H1 (cell line): ENCODE results near the gene VPS13C. TPM values are rescaled to one million over a fixed set of nuclear protein-coding genes. Genes with fewer than 3 reads are reported as not detected.

Experiments used
- CTCF ChIA-PET: fragments of 300-600 bp; sonication (Branson Sonifier 250); formaldehyde crosslinking; loops from one replicate; lab custom pipeline; 2021; ENCODE audit not compliant: partially characterized antibody; lab: Charles Lee
- POLR2A ChIA-PET: fragments of 300-600 bp; sonication (Branson Sonifier 250); formaldehyde crosslinking; loops from one replicate; lab custom pipeline; 2021; ENCODE audit warnings: inconsistent platforms; ENCODE audit not compliant: partially characterized antibody; lab: Charles Lee
- DNase-seq, 2 experiments: peaks; one replicate each; pipeline versions ENCODE4 v3.0.0 to v3.0.0-alpha.2; 2010 to 2022; ENCODE audit warnings: low spot score in 2 of 2, low read depth in 1 of 2, mixed read lengths in 1 of 2
- FAIRE-seq: peaks from 2 replicates; lab custom pipeline; 2011; peaks lifted over from hg19 to GRCh38; lab: Jason Lieb, UNC
- H2AFZ ChIP-seq: 2 replicates; pipeline ENCODE4 v1.8.1; 2012; ENCODE audit warnings: low read length, inconsistent platforms
- H2AK5ac ChIP-seq: 2 replicates; pipeline ENCODE4 v1.6.1; 2013; ENCODE audit warnings: low read depth, low read length
- H2BK120ac ChIP-seq: replicated peaks from 2 replicates; pipeline ENCODE3; 2013; ENCODE audit warnings: low read depth, low read length, inconsistent platforms
- H2BK12ac ChIP-seq: 2 replicates; pipeline ENCODE4 v1.6.1; 2013; ENCODE audit warnings: low read depth, low read length
- H2BK15ac ChIP-seq: 2 replicates; pipeline ENCODE4 v1.6.1; 2013; ENCODE audit warnings: low read length
- H2BK20ac ChIP-seq: 2 replicates; pipeline ENCODE4 v1.6.1; 2013; ENCODE audit warnings: low read length
- H2BK5ac ChIP-seq: 2 replicates; pipeline ENCODE4 v1.6.1; 2013; ENCODE audit warnings: low read depth, low read length
- H3K14ac ChIP-seq: 2 replicates; pipeline ENCODE4 v1.6.1; 2013; ENCODE audit warnings: inconsistent platforms; ENCODE audit not compliant: insufficient read length
- H3K18ac ChIP-seq: 2 replicates; pipeline ENCODE4 v1.6.1; 2013; ENCODE audit warnings: low read length; ENCODE audit errors: extremely low read depth
- H3K23ac ChIP-seq: 2 replicates; pipeline ENCODE4 v1.6.1; 2013; ENCODE audit warnings: inconsistent platforms; ENCODE audit not compliant: insufficient read length
- H3K23me2 ChIP-seq: 2 replicates; pipeline ENCODE4 v1.6.1; 2013; ENCODE audit warnings: low read depth, low read length
- H3K27ac ChIP-seq: 2 replicates; pipeline ENCODE4 v1.6.1; 2011; ENCODE audit warnings: low read depth, low read length, inconsistent platforms
- H3K27me3 ChIP-seq, 4 experiments: replicated peaks in 1 of 4; 1 replicate in 1 of 4; 2 replicates in 3 of 4; pipeline versions ENCODE4 v1.6.1 to v1.8.1; 2011 to 2013; ENCODE audit warnings: low read length in 3 of 4, mild to moderate bottlenecking in 3 of 4, inconsistent platforms in 2 of 4, mixed read lengths in 2 of 4, moderate library complexity in 1 of 4; ENCODE audit not compliant: control insufficient read depth in 3 of 4, insufficient read depth in 3 of 4; ENCODE audit errors: extremely low read depth in 1 of 4
- H3K36me3 ChIP-seq, 4 experiments: 2 replicates each; pipeline versions ENCODE4 v1.6.1 to v1.8.1; 2011 to 2013; ENCODE audit warnings: mild to moderate bottlenecking in 4 of 4, low read length in 3 of 4, moderate library complexity in 2 of 4, control low read depth in 1 of 4, inconsistent platforms in 1 of 4; ENCODE audit not compliant: insufficient read depth in 4 of 4, control insufficient read depth in 2 of 4
- H3K4ac ChIP-seq: replicated peaks from 2 replicates; pipeline ENCODE3; 2013; ENCODE audit warnings: low read length, low read depth, mixed read lengths, inconsistent platforms; ENCODE audit not compliant: insufficient read length
- H3K4me1 ChIP-seq, 4 experiments: replicated peaks in 1 of 4; 1 replicate in 1 of 4; 2 replicates in 3 of 4; pipeline versions ENCODE4 v1.6.1 to v1.8.1; 2011 to 2013; ENCODE audit warnings: low read length in 3 of 4, inconsistent platforms in 2 of 4, mixed read lengths in 1 of 4; ENCODE audit not compliant: insufficient read depth in 4 of 4, control insufficient read depth in 3 of 4
- H3K4me2 ChIP-seq, 2 experiments: 2 replicates each; pipeline versions ENCODE4 v1.6.1 to v1.8.1; 2011 to 2013; ENCODE audit warnings: low read depth in 2 of 2, low read length in 2 of 2, control low read depth in 1 of 2, inconsistent platforms in 1 of 2, mild to moderate bottlenecking in 1 of 2; ENCODE audit not compliant: insufficient read depth in 1 of 2
- H3K4me3 ChIP-seq, 4 experiments: fragments of 200-600, 300-600 bp in 1 of 4; sonication (generic), shearing (Covaris generic), sonication (Bioruptor Twin) in 1 of 4; 2 replicates each; pipeline versions ENCODE4 v1.5.1 to v1.8.1; 2011 to 2016; ENCODE audit warnings: low read length in 4 of 4, low read depth in 3 of 4, control low read depth in 2 of 4, inconsistent platforms in 2 of 4, mild to moderate bottlenecking in 2 of 4, mixed read lengths in 1 of 4, moderate library complexity in 1 of 4; ENCODE audit not compliant: insufficient read depth in 2 of 4; ENCODE audit errors: extremely low read depth in 1 of 4
- H3K56ac ChIP-seq: replicated peaks from 2 replicates; pipeline ENCODE3; 2013; ENCODE audit warnings: low read depth, mild to moderate bottlenecking, mixed read lengths, low read length, inconsistent platforms; ENCODE audit not compliant: insufficient read length
- H3K79me1 ChIP-seq: 2 replicates; pipeline ENCODE4 v1.6.1; 2013; ENCODE audit warnings: low read depth, low read length, control low read depth
- H3K79me2 ChIP-seq, 2 experiments: 2 replicates each; pipeline versions ENCODE4 v1.6.1 to v1.8.1; 2012 to 2013; ENCODE audit warnings: low read length in 2 of 2, mild to moderate bottlenecking in 2 of 2, inconsistent platforms in 1 of 2; ENCODE audit not compliant: insufficient read depth in 2 of 2, control insufficient read depth in 1 of 2
- H3K9ac ChIP-seq, 4 experiments: replicated peaks in 1 of 4; 1 replicate in 1 of 4; 2 replicates in 3 of 4; pipeline versions ENCODE4 v1.6.1 to v1.8.1; 2011 to 2013; ENCODE audit warnings: low read depth in 3 of 4, low read length in 3 of 4, control low read depth in 2 of 4, mild to moderate bottlenecking in 2 of 4, moderate library complexity in 2 of 4, inconsistent platforms in 1 of 4; ENCODE audit errors: extremely low read depth in 1 of 4
- H3K9me3 ChIP-seq, 2 experiments: 2 replicates each; pipeline versions ENCODE4 v1.6.1 to v1.8.1; 2012 to 2013; ENCODE audit warnings: mild to moderate bottlenecking in 2 of 2, moderate library complexity in 2 of 2, control low read depth in 1 of 2, inconsistent platforms in 1 of 2, low read depth in 1 of 2, low read length in 1 of 2, mixed read lengths in 1 of 2; ENCODE audit not compliant: insufficient read depth in 2 of 2
- H4K20me1 ChIP-seq, 2 experiments: replicated peaks in 1 of 2; 2 replicates each; pipeline versions ENCODE3 to v1.8.1; 2011 to 2013; ENCODE audit warnings: inconsistent platforms in 2 of 2, low read length in 2 of 2, mild to moderate bottlenecking in 1 of 2; ENCODE audit not compliant: insufficient read depth in 2 of 2, control insufficient read depth in 1 of 2
- H4K5ac ChIP-seq: 2 replicates; pipeline ENCODE4 v1.6.1; 2013; ENCODE audit warnings: low read length, low read depth, mixed read lengths, inconsistent platforms; ENCODE audit not compliant: insufficient read length
- H4K8ac ChIP-seq: 2 replicates; pipeline ENCODE4 v1.8.0; 2013; ENCODE audit warnings: mild to moderate bottlenecking, moderate library complexity, low read length, inconsistent platforms; ENCODE audit not compliant: insufficient read depth; ENCODE audit errors: extremely low read depth
- H4K91ac ChIP-seq: replicated peaks from 2 replicates; pipeline ENCODE3; 2013; ENCODE audit warnings: low read length, mixed read lengths, inconsistent platforms; ENCODE audit not compliant: insufficient read length
- CBX8 ChIP-seq: fragments of 300-800, 300-1000 bp; sonication (generic); IDR thresholded peaks from 2 replicates; pipeline ENCODE4 v1.7.1; 2016; ENCODE audit warnings: low read depth, low read length, borderline replicate concordance
- CREB1 ChIP-seq: IDR thresholded peaks from 2 replicates; pipeline ENCODE4 v1.6.1; 2012; ENCODE audit warnings: inconsistent platforms
- CTCF ChIP-seq, 3 experiments: IDR thresholded peaks; 1 replicate in 2 of 3; 2 replicates in 1 of 3; pipeline versions ENCODE4 v1.5.1 to v1.6.1; 2011; ENCODE audit warnings: low read length in 3 of 3, mild to moderate bottlenecking in 3 of 3, inconsistent platforms in 2 of 3, low read depth in 1 of 3, moderate library complexity in 1 of 3; ENCODE audit not compliant: insufficient read depth in 1 of 3; ENCODE audit errors: control extremely low read depth in 1 of 3
- HDAC2 ChIP-seq, 2 experiments: fragments of 300-600 bp in 1 of 2; sonication (generic) in 1 of 2; IDR thresholded peaks; 2 replicates each; pipeline ENCODE4 v1.6.1; 2011 to 2012; ENCODE audit warnings: low read depth in 2 of 2, low read length in 2 of 2, mild to moderate bottlenecking in 2 of 2, moderate library complexity in 2 of 2, borderline replicate concordance in 1 of 2, inconsistent platforms in 1 of 2
- JUND ChIP-seq: IDR thresholded peaks from 2 replicates; pipeline ENCODE4 v1.6.1; 2011; ENCODE audit warnings: mild to moderate bottlenecking, improper control_type of control experiment, low read length
- POLR2A ChIP-seq, 2 experiments: IDR thresholded peaks; 1 replicate in 1 of 2; 2 replicates in 1 of 2; pipeline ENCODE4 v1.6.1; 2011; ENCODE audit warnings: low read depth in 2 of 2, low read length in 2 of 2, mild to moderate bottlenecking in 2 of 2; ENCODE audit errors: control extremely low read depth in 1 of 2
- POU5F1 ChIP-seq: IDR thresholded peaks from 2 replicates; pipeline ENCODE4 v1.6.1; 2011; ENCODE audit warnings: low read depth, mild to moderate bottlenecking, low read length, moderate library complexity
- RFX5 ChIP-seq: IDR thresholded peaks from 2 replicates; pipeline ENCODE4 v1.6.1; 2011; ENCODE audit warnings: low read depth, low read length, improper control_type of control experiment, borderline replicate concordance
- SIN3A ChIP-seq, 2 experiments: IDR thresholded peaks in 1 of 2; conservative IDR thresholded peaks in 1 of 2; 2 replicates each; pipeline ENCODE4 v1.6.1; 2011 to 2012; ENCODE audit warnings: low read length in 2 of 2, improper control_type of control experiment in 1 of 2, low read depth in 1 of 2, mild to moderate bottlenecking in 1 of 2
- SIRT6 ChIP-seq: IDR thresholded peaks from one replicate; pipeline ENCODE4 v1.7.1; 2012; ENCODE audit warnings: low read length, inconsistent platforms
- TAF1 ChIP-seq: IDR thresholded peaks from 2 replicates; pipeline ENCODE4 v1.6.1; 2011; ENCODE audit warnings: mild to moderate bottlenecking, low read depth, low read length
- TBP ChIP-seq: IDR thresholded peaks from 2 replicates; pipeline ENCODE4 v1.6.1; 2011; ENCODE audit warnings: low read depth, low read length, improper control_type of control experiment
- YY1 ChIP-seq: IDR thresholded peaks from 2 replicates; pipeline ENCODE4 v1.6.1; 2011; ENCODE audit warnings: low read depth, mild to moderate bottlenecking, low read length
- WGBS, 2 experiments: shearing (Covaris generic) in 1 of 2; methylation state at CpG; one replicate each; pipeline versions ENCODE4 v1.1.6 to v1.1.7; 2013 to 2015; ENCODE audit warnings: low lambda C conversion rate in 2 of 2, mixed read lengths in 2 of 2, inconsistent platforms in 1 of 2, low coverage in 1 of 2, missing lambda C conversion rate in 1 of 2; ENCODE audit not compliant: insufficient replicate concordance in 2 of 2, insufficient coverage in 1 of 2, insufficient read length in 1 of 2; ENCODE audit errors: extremely low coverage in 1 of 2, missing lambda C conversion rate in 1 of 2; 5-methylcytosine and 5-hydroxymethylcytosine counted together
- polyA plus RNA-seq, 7 experiments: library from polyadenylated mRNA; depleted of rRNA in 3 of 7; stranded (reverse) in 5 of 7; unstranded in 2 of 7; fragments of >200 nt in 5 of 7; fragments of 200-250 nt in 2 of 7; gene quantifications; 1 replicate in 5 of 7; 2 replicates in 1 of 7; 4 replicates in 1 of 7; pipeline versions ENCODE4 v1.2.1 to v1.2.3, GENCODE V29; 2011 to 2013; ENCODE audit warnings: missing spikeins in 2 of 7, mixed read lengths in 2 of 7
- total RNA-seq: library from RNA; stranded (reverse); fragmentation: NEBNext Ultra II Directional; extraction: Animal tissue kit (Norgen Biotek cat#: 25700); gene quantifications from 2 replicates; pipeline ENCODE4 v1.2.1, GENCODE V29; 2021

VPS13C gene
- total and polyA plus RNA-seq, 2 of the 8 experiments (the other 6 are each of a cell fraction or from before 2014, with no cell fraction given) = 4.8 to 18.8 TPM

GRCh38 chr15:62068810-62069167, 8.5 kb upstream of the VPS13C start:
- peaks cover 3 to 7% (median 6%) of the 10 kb centered on the region in 4 experiments; a peak in 4 of 7 replicates for H3K4me1 ChIP-seq
- no peak overlapping the region for H2BK120ac ChIP-seq
- H4K20me1 ChIP-seq = peaks cover 0 to 5% of the 10 kb centered on the region in 2 experiments
- H3K27me3 ChIP-seq = peaks cover 15 to 43% (median 34%) of the 10 kb centered on the region in 4 experiments
- H3K36me3 ChIP-seq = no peaks in the 10 kb centered on the region
- H4K91ac ChIP-seq = no peak overlapping the region
- no peak overlapping the region for H2BK20ac ChIP-seq
- no peak overlapping the region for H4K8ac ChIP-seq
- no peak overlapping the region for H3K27ac ChIP-seq
- H3K4me3 ChIP-seq = peak overlapping the region in 3 of 4 experiments; percentile 9 to 56 (median 10); a peak in 4 of 8 replicates
- H2BK12ac ChIP-seq = no peak overlapping the region
- no peaks in the 10 kb centered on the region for H3K79me2 ChIP-seq
- no peak overlapping the region for H3K56ac ChIP-seq
- H2AFZ ChIP-seq = no peak overlapping the region
- no peak for DNase-seq
- ChIA-PET POLR2A (no interaction called here), CTCF (interaction anchor here (1.3 to 2.3 kb wide), 2 partner anchors 14 to 238 kb away, joined by 4 to 7 read pairs; no protein-coding TSS in a partner anchor)
- no peak overlapping the region for H2BK15ac ChIP-seq
- no peak overlapping the region for H3K9ac ChIP-seq
- no peak overlapping the region for H3K23ac ChIP-seq
- no peak for FAIRE-seq
- no peak overlapping the region for H3K14ac ChIP-seq
- 89% methylated on average over 4 of the region's 4 CpGs; no CpG with 5 or more reads in 1 of the 2 experiments for WGBS, 2 experiments
- H4K5ac ChIP-seq = no peak overlapping the region
- peak overlapping the region; percentile 62 to 63; a peak in 3 of 4 replicates for H3K4me2 ChIP-seq
- no peak overlapping the region for H3K4ac ChIP-seq
- H2BK5ac ChIP-seq = no peak overlapping the region
- H2AK5ac ChIP-seq = no peak overlapping the region
- peaks cover 9% of the 10 kb centered on the region; the same call in 1 of the 2 replicates for H3K23me2 ChIP-seq
- no peaks in the 10 kb centered on the region for H3K9me3 ChIP-seq
- H3K79me1 ChIP-seq = no peaks in the 10 kb centered on the region
- no peak overlapping the region for H3K18ac ChIP-seq
- TF ChIP-seq SIRT6 (no peak), JUND (no peak), HDAC2 (IDR thresholded peaks at IDR 0.05; ENCODE audit: borderline replicate concordance in 1 of 2, low read depth in 2 of 2, low read length in 2 of 2) (no peak), TAF1 (no peak), CREB1 (no peak), CTCF (IDR thresholded peaks at IDR 0.05; ENCODE audit: control extremely low read depth in 1 of 3, insufficient read depth in 1 of 3, low read depth in 1 of 3, low read length in 3 of 3) (no peak), CBX8 (no peak), YY1 (no peak), SIN3A (conservative IDR thresholded peaks at IDR 0.05 in 1 of 2, IDR thresholded peaks at IDR 0.05 in 1 of 2; ENCODE audit: low read depth in 1 of 2, low read length in 2 of 2) (no peak), POLR2A (IDR thresholded peaks at IDR 0.05; ENCODE audit: control extremely low read depth in 1 of 2, low read depth in 2 of 2, low read length in 2 of 2) (no peak), POU5F1 (no peak), RFX5 (no peak), TBP (no peak)
